GM12873 (cell line): ENCODE results near the gene RNPC3.

ENCODE experiments used
- TF ChIP-seq, protein P1 (sequence below): IDR thresholded peaks from 2 replicates; pipeline ENCODE4 v1.5.1; 2012; ENCODE audit warnings: low read depth, mild to moderate bottlenecking, moderate library complexity, low read length, control low read depth; ENCODE audit not compliant: insufficient read depth; ENCODE audit errors: missing control alignments

The RNPC3 gene

DNA sequence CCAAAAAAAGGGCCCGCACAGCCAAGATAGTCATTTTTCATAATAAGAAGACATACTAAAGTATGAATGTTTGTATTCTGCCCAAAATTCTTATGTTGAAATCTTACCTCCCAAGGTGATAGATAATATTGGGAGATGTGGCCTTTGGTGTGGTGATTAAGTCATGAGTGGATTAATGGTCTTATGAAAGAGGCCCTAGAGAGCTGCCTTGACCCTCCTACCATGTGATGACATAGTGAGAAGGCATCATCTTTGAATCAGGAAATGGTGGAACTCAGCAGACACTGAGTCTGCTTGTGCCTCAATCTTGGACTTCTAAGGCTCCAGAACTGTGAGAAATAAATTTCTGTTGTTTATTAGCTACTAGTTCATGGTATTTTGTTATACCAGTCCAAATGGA is 11.8 kb upstream of the RNPC3 start:
- TF ChIP-seq, protein P1, sequence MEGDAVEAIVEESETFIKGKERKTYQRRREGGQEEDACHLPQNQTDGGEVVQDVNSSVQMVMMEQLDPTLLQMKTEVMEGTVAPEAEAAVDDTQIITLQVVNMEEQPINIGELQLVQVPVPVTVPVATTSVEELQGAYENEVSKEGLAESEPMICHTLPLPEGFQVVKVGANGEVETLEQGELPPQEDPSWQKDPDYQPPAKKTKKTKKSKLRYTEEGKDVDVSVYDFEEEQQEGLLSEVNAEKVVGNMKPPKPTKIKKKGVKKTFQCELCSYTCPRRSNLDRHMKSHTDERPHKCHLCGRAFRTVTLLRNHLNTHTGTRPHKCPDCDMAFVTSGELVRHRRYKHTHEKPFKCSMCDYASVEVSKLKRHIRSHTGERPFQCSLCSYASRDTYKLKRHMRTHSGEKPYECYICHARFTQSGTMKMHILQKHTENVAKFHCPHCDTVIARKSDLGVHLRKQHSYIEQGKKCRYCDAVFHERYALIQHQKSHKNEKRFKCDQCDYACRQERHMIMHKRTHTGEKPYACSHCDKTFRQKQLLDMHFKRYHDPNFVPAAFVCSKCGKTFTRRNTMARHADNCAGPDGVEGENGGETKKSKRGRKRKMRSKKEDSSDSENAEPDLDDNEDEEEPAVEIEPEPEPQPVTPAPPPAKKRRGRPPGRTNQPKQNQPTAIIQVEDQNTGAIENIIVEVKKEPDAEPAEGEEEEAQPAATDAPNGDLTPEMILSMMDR: no peak

- TF ChIP-seq, protein P1: peak; percentile 60
These were observed 10.5 kb upstream of the RNPC3 start for GRCh38 chr1:103514920-103515503.

DNA sequence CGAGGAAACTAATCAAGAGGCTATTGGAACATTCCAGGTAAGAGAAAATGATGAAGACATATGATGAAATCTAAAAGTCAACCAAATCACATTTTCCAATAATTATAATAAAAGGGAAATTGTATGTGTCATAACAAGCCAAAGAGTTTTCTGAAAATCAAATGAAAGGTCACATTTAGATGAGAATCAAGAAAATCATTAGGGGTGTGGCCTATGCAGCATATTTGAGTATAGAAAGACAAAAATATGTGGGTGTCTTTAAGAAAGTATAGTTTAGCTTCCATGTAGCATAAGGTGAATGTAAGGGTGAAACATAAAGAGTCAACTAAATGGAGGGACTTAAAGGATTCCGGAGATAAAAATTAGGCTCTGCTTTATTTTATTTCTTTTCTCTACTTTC is 9.2 kb upstream of the RNPC3 start:
- TF ChIP-seq, protein P1: no peak

GRCh38 chr1:103516693-103517092 is 8.8 kb upstream of the RNPC3 start:
- TF ChIP-seq, protein P1: no peak

DNA sequence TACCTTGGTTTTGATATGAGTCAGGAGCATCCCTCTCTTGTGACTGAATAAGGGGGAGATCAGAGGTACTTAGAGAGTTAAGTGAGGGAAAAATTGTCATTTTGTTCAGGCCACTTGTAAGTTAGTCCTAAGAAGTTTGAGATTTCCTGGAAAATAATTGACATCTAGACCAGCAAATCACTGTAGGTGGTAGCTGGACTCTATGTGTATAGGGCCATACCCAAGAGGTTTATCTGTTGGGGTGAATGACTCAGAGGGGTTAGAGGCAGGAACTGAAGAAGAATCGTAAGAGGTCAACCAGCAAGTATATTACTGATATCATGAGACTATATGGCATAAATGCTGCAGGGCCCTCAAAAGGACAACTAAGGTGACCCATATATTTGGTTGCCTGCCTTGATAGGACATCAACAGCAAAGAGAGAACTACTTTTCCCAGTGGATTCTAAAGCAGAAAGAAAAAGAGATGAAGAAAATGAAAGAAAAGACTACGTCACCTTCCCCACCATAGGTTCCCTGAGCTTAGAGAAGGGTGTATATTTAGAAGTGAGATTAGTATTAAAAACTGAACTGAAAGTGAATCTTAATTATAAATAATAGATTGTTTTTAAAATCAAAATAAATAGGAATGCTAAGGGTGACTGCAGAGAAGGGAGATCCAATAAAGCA is 8.0 kb upstream of the RNPC3 start:
- TF ChIP-seq, protein P1: no peak

DNA sequence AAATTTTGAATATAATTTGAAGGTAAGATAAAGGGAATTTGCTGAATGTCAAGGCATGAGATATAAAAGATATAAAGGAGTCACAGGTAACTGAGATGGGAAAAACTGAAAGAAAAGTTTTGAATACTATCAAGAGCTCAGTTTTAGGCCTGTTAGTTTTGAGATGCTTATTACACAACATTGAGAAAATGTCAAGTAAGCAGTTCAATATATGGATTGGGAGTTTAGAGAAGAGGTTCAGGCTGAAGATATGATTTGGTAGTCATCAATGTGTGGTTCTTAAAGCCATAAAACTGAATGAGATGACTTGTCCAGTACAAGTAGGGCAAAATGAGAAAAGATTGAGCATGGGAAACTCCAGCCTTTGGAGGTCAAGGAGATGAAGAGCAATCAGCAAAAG is 4.7 kb upstream of the RNPC3 start:
- TF ChIP-seq, protein P1: no peak

DNA sequence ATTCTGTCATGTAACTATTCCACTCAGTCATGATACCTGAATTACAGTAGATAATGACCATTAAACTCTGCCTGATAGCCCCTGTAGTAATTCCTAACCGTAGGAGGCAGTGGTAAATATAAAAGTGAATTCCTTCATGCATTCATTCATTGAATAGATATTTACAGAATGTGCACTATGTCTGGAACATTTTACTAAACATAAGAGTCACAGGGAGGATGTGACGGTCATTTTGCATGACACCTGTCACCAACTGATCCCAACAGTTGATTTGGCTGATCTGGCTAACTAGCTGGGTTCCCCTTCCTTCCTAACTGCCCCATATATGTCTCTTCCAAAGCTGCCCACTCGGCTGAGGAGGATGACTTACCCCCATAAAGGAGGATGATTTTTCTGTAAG is 2.2 kb upstream of the RNPC3 start:
- TF ChIP-seq, protein P1: no peak
